22Rv1 (cell line): ENCODE measurements around the gene PAFAH1B1.

ENCODE experiments used
- H3K27ac ChIP-seq: fragments of 450-650 bp; 2 replicates; pipeline ENCODE4 v1.5.1; 2017
- ZFX ChIP-seq: fragments of 450-650 bp; IDR thresholded peaks from 2 replicates; pipeline ENCODE4 v1.6.1; 2017; ENCODE audit warnings: antibody characterized with exemption, borderline replicate concordance
- TF ChIP-seq, protein P1 (sequence below): fragments of 450-650 bp; IDR thresholded peaks from 2 replicates; pipeline ENCODE4 v1.5.1; 2017; ENCODE audit warnings: mild to moderate bottlenecking

Gene PAFAH1B1

GRCh38 chr17:2681650-2682049 lies 88.2 kb downstream of the PAFAH1B1 start:
- TF ChIP-seq ZFX, result no peak
- TF ChIP-seq, protein P1, sequence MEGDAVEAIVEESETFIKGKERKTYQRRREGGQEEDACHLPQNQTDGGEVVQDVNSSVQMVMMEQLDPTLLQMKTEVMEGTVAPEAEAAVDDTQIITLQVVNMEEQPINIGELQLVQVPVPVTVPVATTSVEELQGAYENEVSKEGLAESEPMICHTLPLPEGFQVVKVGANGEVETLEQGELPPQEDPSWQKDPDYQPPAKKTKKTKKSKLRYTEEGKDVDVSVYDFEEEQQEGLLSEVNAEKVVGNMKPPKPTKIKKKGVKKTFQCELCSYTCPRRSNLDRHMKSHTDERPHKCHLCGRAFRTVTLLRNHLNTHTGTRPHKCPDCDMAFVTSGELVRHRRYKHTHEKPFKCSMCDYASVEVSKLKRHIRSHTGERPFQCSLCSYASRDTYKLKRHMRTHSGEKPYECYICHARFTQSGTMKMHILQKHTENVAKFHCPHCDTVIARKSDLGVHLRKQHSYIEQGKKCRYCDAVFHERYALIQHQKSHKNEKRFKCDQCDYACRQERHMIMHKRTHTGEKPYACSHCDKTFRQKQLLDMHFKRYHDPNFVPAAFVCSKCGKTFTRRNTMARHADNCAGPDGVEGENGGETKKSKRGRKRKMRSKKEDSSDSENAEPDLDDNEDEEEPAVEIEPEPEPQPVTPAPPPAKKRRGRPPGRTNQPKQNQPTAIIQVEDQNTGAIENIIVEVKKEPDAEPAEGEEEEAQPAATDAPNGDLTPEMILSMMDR, result no peak

GRCh38 chr17:2682176-2682938 lies 88.9 kb downstream of the PAFAH1B1 start:
- TF ChIP-seq ZFX, result no peak
- TF ChIP-seq, protein P1, result no peak
- H3K27ac ChIP-seq, result peak overlapping the region; percentile 48

More at GRCh38 chr17:2681650-2682049, 88.2 kb downstream of the PAFAH1B1 start:
- H3K27ac ChIP-seq, result no peak overlapping the region

DNA sequence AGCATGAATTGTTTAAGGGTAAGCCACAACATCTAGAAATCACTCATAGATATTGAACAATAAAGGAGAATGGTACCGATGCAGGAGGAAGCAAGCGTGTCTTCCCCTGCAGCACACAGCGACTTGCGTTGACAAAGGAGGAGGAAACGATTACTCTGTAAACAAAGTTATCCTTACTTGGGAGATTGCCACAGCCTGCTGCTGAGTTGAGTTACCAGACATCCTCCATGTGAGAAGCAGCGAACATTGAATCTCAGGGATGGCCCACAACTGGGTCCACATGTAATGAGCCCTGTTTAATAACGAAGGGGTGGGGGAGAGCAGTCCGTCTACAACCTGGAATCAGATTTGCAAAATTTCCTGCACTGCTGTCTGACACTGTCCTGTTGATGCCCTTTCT lies 90.5 kb downstream of the PAFAH1B1 start:
- H3K27ac ChIP-seq, result peak overlapping the region; percentile 48
- TF ChIP-seq, protein P1, result no peak
- no peak for TF ChIP-seq ZFX

DNA sequence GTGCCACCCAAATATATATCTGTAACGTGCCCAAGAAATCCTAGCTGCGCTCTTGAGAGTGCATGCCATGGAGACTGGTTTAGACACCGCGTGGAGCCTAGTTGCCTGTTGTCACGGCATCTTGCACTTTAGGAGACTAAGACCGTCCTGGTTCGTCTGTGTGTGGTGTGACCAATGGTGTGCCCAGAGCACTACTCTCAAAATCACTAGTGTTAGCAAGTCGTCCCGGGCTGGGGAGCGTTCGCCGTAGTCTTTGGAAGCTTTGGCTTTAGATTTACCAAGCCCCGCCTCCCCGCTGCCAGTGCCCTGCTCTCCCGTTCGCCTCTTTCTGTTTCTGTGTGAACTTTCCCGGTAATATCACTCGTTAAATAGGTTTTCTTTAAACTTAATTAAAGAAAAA lies 91.1 kb downstream of the PAFAH1B1 start:
- H3K27ac ChIP-seq, result no peak overlapping the region
- TF ChIP-seq, protein P1, result no peak
- no peak for TF ChIP-seq ZFX

GRCh38 chr17:2685696-2686095 lies 92.2 kb downstream of the PAFAH1B1 start:
- TF ChIP-seq ZFX, result no peak
- TF ChIP-seq, protein P1, result no peak
- peak overlapping the region; percentile 47; the same call in 1 of the 2 replicates for H3K27ac ChIP-seq

- TF ChIP-seq, protein P1, result no peak
- TF ChIP-seq ZFX, result no peak
- H3K27ac ChIP-seq, result peak overlapping the region; percentile 47
Observed at GRCh38 chr17:2687074-2687418, 93.6 kb downstream of the PAFAH1B1 start.
